ENCODE measurements around the gene MREG.
A peak's percentile ranks its signal among the peaks of the same experiment; 100 is the strongest.
"Not testable (repeated sequence)": the region's sequence is repeated elsewhere in the genome, so short reads cannot be mapped to it uniquely, and the experiment has no call there.

Gene MREG

DNA sequence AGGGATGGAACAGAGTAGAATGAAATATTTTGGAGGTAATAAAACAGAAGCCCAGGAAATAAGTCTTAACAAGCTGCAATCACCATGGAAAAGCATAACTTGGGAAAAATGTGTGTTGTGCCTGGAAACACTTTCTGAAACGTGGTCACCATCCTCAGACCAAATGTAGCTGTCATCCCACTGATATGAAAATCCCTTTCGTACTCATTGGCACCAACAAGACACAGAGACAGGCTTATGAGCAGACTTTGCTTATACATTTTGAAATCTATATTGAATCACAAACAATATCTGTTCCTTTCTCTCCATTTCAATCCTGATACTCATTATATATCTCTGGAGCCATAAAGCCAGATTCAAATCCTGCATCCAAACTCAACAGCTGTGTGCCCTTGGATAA, 28.7 kb downstream of the MREG start:
- no peak for DNase-seq

GRCh38 chr2:215983581-215984351, 29.6 kb downstream of the MREG start:
- DNase-seq: peak; percentile 35

DNA sequence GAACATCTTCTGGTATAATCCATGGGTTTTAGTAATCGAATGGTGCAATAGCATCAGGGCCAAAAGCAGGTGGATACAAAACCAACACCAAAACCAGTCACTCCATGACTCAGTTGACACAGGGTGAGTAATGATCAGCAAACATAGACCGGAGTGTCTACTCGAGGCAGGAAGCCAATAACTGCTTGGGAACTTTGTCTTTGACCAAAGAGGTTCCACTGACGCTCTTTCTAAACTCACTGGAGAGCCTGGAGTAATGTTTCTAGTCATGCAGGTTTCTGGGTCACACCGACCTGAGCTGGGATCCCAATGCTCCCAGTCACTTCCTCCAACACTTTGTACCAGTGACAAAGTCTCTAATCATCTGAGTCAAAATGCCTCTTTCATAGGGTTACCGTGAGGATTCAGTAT, 30.9 kb downstream of the MREG start:
- DNase-seq: no peak

DNA sequence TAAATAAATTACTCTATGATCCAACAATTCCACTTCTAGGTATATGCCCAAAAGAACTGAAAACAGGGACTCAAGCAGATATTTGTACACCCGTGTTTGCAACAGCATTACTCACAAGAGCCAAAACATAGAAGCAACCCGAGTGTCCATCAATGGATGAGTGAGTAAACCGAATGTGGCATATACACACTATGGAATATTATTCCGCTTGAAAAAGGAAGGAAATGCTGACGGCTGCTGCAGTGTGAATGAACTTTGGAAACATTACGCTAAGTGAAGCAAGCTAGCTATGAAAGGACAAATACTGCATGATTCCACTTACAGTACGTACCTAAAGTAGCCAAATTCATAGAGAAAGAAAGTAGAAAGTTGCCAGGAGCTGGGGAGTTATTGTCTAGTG, 32.2 kb downstream of the MREG start:
- DNase-seq: no peak

- no peak for DNase-seq
These were observed 33.7 kb downstream of the MREG start for GRCh38 chr2:215979620-215980019.

GRCh38 chr2:215974700-215975429, 38.5 kb downstream of the MREG start:
- no peak for DNase-seq

- no peak for DNase-seq
These were observed 39.2 kb downstream of the MREG start for GRCh38 chr2:215973954-215974699.

DNA sequence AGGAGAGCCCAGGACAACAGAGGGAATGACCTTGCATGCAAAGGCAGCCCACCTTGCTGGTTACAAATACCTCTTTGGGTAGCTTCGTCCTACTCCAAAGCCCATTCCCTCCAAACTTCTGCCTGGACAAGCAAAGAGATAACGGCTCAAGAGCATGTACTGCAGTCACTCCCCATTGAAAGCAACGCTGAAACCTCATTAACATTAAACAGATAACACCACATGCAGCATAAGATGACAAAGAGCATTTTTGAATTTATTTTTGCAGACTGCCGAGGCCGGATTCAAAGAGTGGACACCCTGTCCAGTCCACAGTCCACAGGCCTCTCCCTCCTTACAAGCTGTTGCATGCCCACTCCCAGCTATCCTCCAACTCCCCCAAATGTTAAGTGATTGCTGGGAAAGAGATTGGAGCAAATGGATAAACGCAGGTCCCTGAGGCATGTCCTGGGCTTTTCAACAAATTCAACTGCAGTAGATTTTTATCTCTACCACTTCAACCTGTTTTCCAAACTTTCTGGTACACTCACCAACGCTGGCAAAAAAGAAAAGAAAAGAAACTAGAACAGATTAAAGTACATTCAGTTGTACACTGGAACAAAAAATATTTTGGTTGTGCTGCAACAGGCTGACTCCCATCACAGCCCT, 40.1 kb downstream of the MREG start:
- no peak for DNase-seq

DNA sequence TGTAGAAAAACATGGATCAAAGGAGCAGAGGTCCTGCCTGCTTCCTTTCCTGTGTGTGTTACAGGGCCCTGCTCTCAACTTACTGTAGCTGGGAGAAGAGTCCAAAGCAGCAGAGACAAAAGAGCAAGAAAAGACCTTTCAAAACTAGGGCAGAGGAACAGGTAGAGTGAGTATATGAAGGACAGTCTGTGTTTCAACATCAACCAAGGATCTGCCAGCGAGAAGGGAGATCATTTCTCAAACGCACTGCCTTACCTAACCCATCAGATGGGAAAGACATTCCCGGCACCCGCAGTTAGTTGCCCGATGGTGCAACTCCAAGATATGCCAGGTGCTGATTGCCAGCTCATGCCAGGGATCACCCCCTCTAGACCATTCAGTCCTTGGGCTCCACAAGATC, 41.7 kb downstream of the MREG start:
- no peak for DNase-seq

- not testable (repeated sequence) for DNase-seq
These were observed 42.5 kb downstream of the MREG start for GRCh38 chr2:215970894-215971293.

- no peak for DNase-seq
These were observed 42.9 kb downstream of the MREG start for GRCh38 chr2:215970425-215970824.

DNA sequence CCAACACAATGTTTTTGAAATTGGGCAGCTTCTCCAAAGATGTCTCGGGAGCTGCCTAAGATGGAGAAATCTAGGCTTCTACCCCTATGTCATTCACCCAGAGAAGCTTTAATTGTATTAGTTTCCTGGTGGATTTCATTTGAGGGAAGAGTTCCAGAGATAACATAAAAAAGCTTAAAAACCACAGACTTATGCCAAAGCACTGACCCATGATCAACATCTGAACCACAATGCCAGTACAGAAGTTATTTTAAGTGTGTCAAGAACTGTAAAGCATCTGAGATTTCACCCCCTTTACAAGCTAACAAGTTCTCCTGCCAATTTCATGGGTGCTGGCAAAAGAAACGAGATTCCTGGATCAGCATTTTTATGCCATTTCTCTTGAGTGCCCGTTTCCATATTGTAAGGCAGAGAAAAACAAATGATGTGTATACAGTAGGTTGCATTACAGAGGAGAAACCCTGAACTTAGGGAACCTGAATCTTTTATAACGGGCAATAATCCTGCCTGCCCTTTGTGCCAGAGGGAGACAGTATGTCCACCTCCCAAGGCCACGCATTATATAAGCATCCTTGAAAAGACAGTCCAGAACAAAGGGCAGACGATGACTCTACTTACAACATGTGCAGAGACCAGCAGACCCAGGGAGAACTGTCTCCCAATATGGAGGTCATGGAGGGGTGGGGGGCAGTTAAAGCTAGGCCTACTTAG, 44.1 kb downstream of the MREG start:
- no peak for DNase-seq

DNA sequence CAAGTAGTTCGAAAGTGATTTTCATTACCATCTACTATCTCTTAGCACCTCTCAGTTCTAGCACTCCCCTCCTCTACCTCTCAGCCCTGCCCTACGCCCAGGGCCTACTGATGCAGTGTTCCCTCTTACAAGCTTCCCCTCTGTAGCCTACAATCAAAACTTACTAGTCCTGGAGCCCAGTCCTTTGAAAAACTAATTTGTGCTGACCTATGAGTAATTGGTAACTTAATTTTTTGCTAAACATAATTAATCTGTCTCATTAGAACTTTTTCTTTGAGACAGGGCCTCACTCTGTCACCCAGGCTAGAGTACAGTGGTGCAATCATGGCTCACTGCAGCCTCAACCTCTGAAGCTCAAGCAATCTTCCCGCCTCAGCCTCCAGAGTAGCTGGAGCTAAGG, 44.9 kb downstream of the MREG start:
- no peak for DNase-seq

- DNase-seq: no peak
These were observed 45.6 kb downstream of the MREG start for GRCh38 chr2:215967590-215968378.

GRCh38 chr2:215966951-215967350, 46.4 kb downstream of the MREG start:
- DNase-seq: no peak

GRCh38 chr2:215966274-215966673, 47.1 kb downstream of the MREG start:
- DNase-seq: no peak

DNA sequence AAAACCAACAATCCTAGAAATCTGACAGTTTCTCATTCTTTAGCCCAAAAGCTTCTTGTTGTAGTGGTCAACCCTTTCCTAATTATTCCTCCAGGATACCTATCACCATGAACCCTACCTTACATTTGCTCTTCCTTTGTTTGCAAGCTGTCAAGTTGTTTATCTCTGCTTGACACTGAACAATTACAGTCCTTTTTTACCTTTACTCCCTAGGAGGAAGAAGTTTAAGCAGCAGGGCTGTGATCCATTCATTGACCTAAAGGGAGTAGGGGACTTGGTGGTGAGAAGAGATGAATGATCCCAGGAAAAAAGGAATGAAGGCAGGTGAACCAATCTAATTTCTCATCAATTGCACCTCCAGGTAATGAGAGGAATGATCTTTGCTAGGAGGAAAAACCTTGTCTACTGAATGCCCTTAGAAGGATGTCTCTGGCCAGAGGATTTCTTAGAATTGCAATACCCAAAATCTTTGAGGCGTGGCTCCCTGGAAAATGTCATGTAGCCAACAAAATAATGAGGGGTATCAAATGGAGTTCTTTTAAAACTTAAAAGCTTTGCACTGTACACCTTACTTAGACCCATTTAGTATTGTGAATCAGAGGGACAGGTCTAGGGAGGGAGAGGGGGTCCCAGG, 47.7 kb downstream of the MREG start:
- DNase-seq: no peak

GRCh38 chr2:215961981-215962380, 51.4 kb downstream of the MREG start:
- DNase-seq: no peak

GRCh38 chr2:215958257-215958656, 55.1 kb downstream of the MREG start:
- no peak for DNase-seq

- not testable (repeated sequence) for DNase-seq
These were observed 55.8 kb downstream of the MREG start for GRCh38 chr2:215957354-215958122.
